Sigmoid colon (tissue), 7 donors: ENCODE measurements around the gene MAD2L1BP. TPM values are rescaled to one million over a fixed set of nuclear protein-coding genes. Genes with fewer than 3 reads are reported as not detected.

Source experiments
- DNase-seq: peaks from one replicate; pipeline ENCODE4 v3.0.0-alpha.2; 2019
- H3K27ac ChIP-seq, 4 donors: fragments of 200-600 bp; sonication (generic); one replicate each; pipeline ENCODE4 v1.5.1; 2016 to 2019; ENCODE audit warnings: mild to moderate bottlenecking in 1 of 4
- H3K27me3 ChIP-seq, 3 donors: fragments of 200-600 bp; sonication (generic); one replicate each; pipeline ENCODE4 v1.5.1; 2019; ENCODE audit warnings: mild to moderate bottlenecking in 1 of 3
- H3K36me3 ChIP-seq, 4 donors: fragments of 200-600 bp; sonication (generic); one replicate each; pipeline ENCODE4 v1.5.1; 2016 to 2019
- H3K4me1 ChIP-seq, 4 donors: fragments of 200-600 bp; sonication (generic); one replicate each; pipeline ENCODE4 v1.5.1; 2017 to 2019
- H3K4me3 ChIP-seq, 4 donors: fragments of 200-600 bp; sonication (generic); one replicate each; pipeline ENCODE4 v1.5.1; 2017 to 2019; ENCODE audit warnings: mild to moderate bottlenecking in 2 of 4, moderate library complexity in 1 of 4
- H3K9me3 ChIP-seq, 4 donors: fragments of 200-600 bp in 3 of 4; sonication (generic) in 3 of 4; one replicate each; pipeline versions ENCODE4 v1.5.1 to v1.6.1; 2013 to 2019
- CTCF ChIP-seq, 4 experiments: fragments of 450-650 bp in 3 of 4; fragments of 200-600 bp in 1 of 4; IDR thresholded peaks; one replicate each; pipeline ENCODE4 v1.5.1; 2016 to 2019; ENCODE audit warnings: antibody characterized with exemption in 4 of 4, mild to moderate bottlenecking in 3 of 4, moderate library complexity in 2 of 4
- EP300 ChIP-seq, 4 donors: sonication (generic); formaldehyde crosslinking; IDR thresholded peaks; one replicate each; pipeline ENCODE4 v1.6.1; 2017; ENCODE audit warnings: antibody characterized with exemption in 4 of 4
- POLR2A ChIP-seq, 2 donors: fragments of 450-650 bp; IDR thresholded peaks; one replicate each; pipeline ENCODE4 v1.6.1; 2016; ENCODE audit warnings: antibody characterized with exemption in 2 of 2, mild to moderate bottlenecking in 2 of 2, moderate library complexity in 2 of 2
- POLR2AphosphoS5 ChIP-seq, 4 donors: sonication (generic); formaldehyde crosslinking; IDR thresholded peaks; one replicate each; pipeline ENCODE4 v1.6.1; 2017; ENCODE audit warnings: antibody characterized with exemption in 4 of 4
- WGBS, 2 donors: extraction: QIAGEN DNeasy Blood & Tissue Kit; methylation state at CpG; one replicate each; pipeline ENCODE4 v1.1.7; 2013; 5-methylcytosine and 5-hydroxymethylcytosine counted together
- intact Hi-C: fragments of 100-400 bp; cut with DNase I; formaldehyde crosslinking; loops from one replicate; pipeline ENCODE4 v1.15.1; 2023
- polyA plus RNA-seq, 3 donors: library from polyadenylated mRNA; stranded (reverse); fragments of 200-250 nt; gene quantifications; one replicate each; pipeline ENCODE4 v1.2.3, GENCODE V29; 2013
- total RNA-seq, 4 donors: library from RNA; depleted of rRNA; stranded (reverse); fragments of >200 nt; gene quantifications; one replicate each; pipeline ENCODE4 v1.1.0, GENCODE V29; 2016
- donor health status: healthy with polysubstance abuse.
- donor health status: Bipolar disorder and iron deficiency.
- donor health status: healthy.

Gene MAD2L1BP
- total and polyA plus RNA-seq, 7 donors, result 13.0 to 68.7 (median 32.3) TPM

- Histone ChIP-seq H3K4me3 (no peak overlapping the region), H3K27me3 (no peaks in the 10 kb centered on the region), H3K9me3 (no peaks in the 10 kb centered on the region), H3K27ac (no peak overlapping the region), H3K36me3 (peaks cover 27 to 70% (median 36%) of the 10 kb centered on the region in 4 donors), H3K4me1 (peaks cover 0 to under 1% (median 0%) of the 10 kb centered on the region in 4 donors)
- no peak for DNase-seq
- no peak for TF ChIP-seq POLR2AphosphoS5 (IDR thresholded peaks at IDR 0.05)
- no peak for TF ChIP-seq EP300 (IDR thresholded peaks at IDR 0.05)
- TF ChIP-seq CTCF (IDR thresholded peaks at IDR 0.05), result no peak
- TF ChIP-seq POLR2A (IDR thresholded peaks at IDR 0.05), result no peak
- WGBS, 2 donors, result 94 to 97% methylated on average over 12 of the region's 12 CpGs
- intact Hi-C loops, result no loop called here
Measured at GRCh38 chr6:43621078-43621835, 14.4 kb upstream of the MAD2L1BP start.

GRCh38 chr6:43621836-43622180, 13.8 kb upstream of the MAD2L1BP start:
- H3K27me3 ChIP-seq, result no peaks in the 10 kb centered on the region
- TF ChIP-seq POLR2A (IDR thresholded peaks at IDR 0.05) (no peak), POLR2AphosphoS5 (IDR thresholded peaks at IDR 0.05) (no peak), EP300 (IDR thresholded peaks at IDR 0.05) (no peak), CTCF (IDR thresholded peaks at IDR 0.05) (no peak)
- peaks cover 27 to 71% (median 36%) of the 10 kb centered on the region in 4 donors for H3K36me3 ChIP-seq
- no peak overlapping the region for H3K27ac ChIP-seq
- intact Hi-C loops, result no loop called here
- H3K4me3 ChIP-seq, result no peak overlapping the region
- H3K4me1 ChIP-seq, result peaks cover 0 to 6% (median 2%) of the 10 kb centered on the region in 4 donors
- WGBS, 2 donors, result 96 to 97% methylated on average over 10 of the region's 10 CpGs
- no peaks in the 10 kb centered on the region for H3K9me3 ChIP-seq
- no peak for DNase-seq

- H3K4me1 ChIP-seq, result peaks cover 0 to 13% (median 9%) of the 10 kb centered on the region in 4 donors
- no peak overlapping the region for H3K27ac ChIP-seq
- intact Hi-C loops, result no loop called here
- TF ChIP-seq POLR2AphosphoS5 (IDR thresholded peaks at IDR 0.05) (no peak), CTCF (IDR thresholded peaks at IDR 0.05) (no peak), POLR2A (IDR thresholded peaks at IDR 0.05) (no peak), EP300 (IDR thresholded peaks at IDR 0.05) (no peak)
- no peak for DNase-seq
- H3K27me3 ChIP-seq, result no peaks in the 10 kb centered on the region
- WGBS, 2 donors, result 94 to 97% methylated on average over 10 of the region's 10 CpGs
- H3K9me3 ChIP-seq, result no peaks in the 10 kb centered on the region
- H3K36me3 ChIP-seq, result peaks cover 27 to 71% (median 36%) of the 10 kb centered on the region in 4 donors
- no peak overlapping the region for H3K4me3 ChIP-seq
Measured at GRCh38 chr6:43622541-43622940, 13.1 kb upstream of the MAD2L1BP start.

GRCh38 chr6:43623880-43624785, 11.5 kb upstream of the MAD2L1BP start:
- TF ChIP-seq CTCF (IDR thresholded peaks at IDR 0.05), result no peak
- no peak for TF ChIP-seq EP300 (IDR thresholded peaks at IDR 0.05)
- no peak for TF ChIP-seq POLR2A (IDR thresholded peaks at IDR 0.05)
- TF ChIP-seq POLR2AphosphoS5 (IDR thresholded peaks at IDR 0.05), result no peak
- 92 to 94% methylated on average over 12 of the region's 12 CpGs for WGBS, 2 donors
- peaks cover 27 to 71% (median 36%) of the 10 kb centered on the region in 4 donors for H3K36me3 ChIP-seq
- H3K9me3 ChIP-seq, result no peaks in the 10 kb centered on the region
- no peak for DNase-seq
- peaks cover 0 to 24% (median 18%) of the 10 kb centered on the region in 4 donors for H3K4me1 ChIP-seq
- no peaks in the 10 kb centered on the region for H3K27me3 ChIP-seq
- H3K27ac ChIP-seq, result no peak overlapping the region
- no peak overlapping the region for H3K4me3 ChIP-seq
- intact Hi-C loops, result no loop called here
